OCI-LY3 (cell line): ENCODE data around the gene EPB41L4A.
"Not testable (repeated sequence)": the region's sequence is repeated elsewhere in the genome, so short reads cannot be mapped to it uniquely, and the experiment has no call there.

ENCODE experiments used
- H2AFZ ChIP-seq: fragments of 200-600, 300-600 bp; shearing (Covaris generic); 2 replicates; pipeline ENCODE4 v1.6.0; 2014; ENCODE audit warnings: antibody characterized with exemption, low read depth, low read length
- H3K27ac ChIP-seq: fragments of 200-600, 300-600 bp; sonication (generic); 2 replicates; pipeline ENCODE4 v1.5.1; 2014; ENCODE audit warnings: mild to moderate bottlenecking, low read length, moderate library complexity, mixed read lengths
- H3K27me3 ChIP-seq: fragments of 200-600, 300-600 bp; sonication (generic); 2 replicates; pipeline ENCODE4 v1.6.1; 2014; ENCODE audit warnings: low read depth, low read length, mixed read lengths
- H3K36me3 ChIP-seq: fragments of 200-600, 300-600 bp; sonication (generic); replicated peaks from 2 replicates; pipeline ENCODE3; 2014; ENCODE audit warnings: low read depth, low read length, mixed read lengths
- H3K4me1 ChIP-seq: fragments of 300-600, 200-600 bp; sonication (generic); 2 replicates; pipeline ENCODE4 v1.6.1; 2014; ENCODE audit warnings: low read length, mixed read lengths
- H3K4me2 ChIP-seq: fragments of 200-600, 300-600 bp; sonication (generic); 2 replicates; pipeline ENCODE4 v1.6.1; 2014; ENCODE audit warnings: low read length, mixed read lengths
- H3K4me3 ChIP-seq: fragments of 300-600, 200-600 bp; sonication (generic); 2 replicates; pipeline ENCODE4 v1.5.1; 2014; ENCODE audit warnings: antibody characterized with exemption, mild to moderate bottlenecking, low read length, moderate library complexity
- H3K79me2 ChIP-seq: fragments of 300-600, 200-600 bp; shearing (Covaris generic); 2 replicates; pipeline ENCODE4 v1.6.1; 2014; ENCODE audit warnings: mild to moderate bottlenecking, low read length, mixed read lengths
- H3K9ac ChIP-seq: fragments of 300-600, 200-600 bp; shearing (Covaris generic); 2 replicates; pipeline ENCODE4 v1.6.0; 2014; ENCODE audit warnings: mild to moderate bottlenecking, low read length, moderate library complexity
- H3K9me3 ChIP-seq: fragments of 200-600, 300-600 bp; shearing (Covaris generic); 2 replicates; pipeline ENCODE4 v1.6.1; 2014; ENCODE audit warnings: low read length, mixed read lengths; ENCODE audit not compliant: insufficient read depth
- H4K20me1 ChIP-seq: fragments of 200-600, 300-600 bp; sonication (generic); 2 replicates; pipeline ENCODE4 v1.6.1; 2016; ENCODE audit warnings: low read length, mixed read lengths; ENCODE audit not compliant: insufficient read depth
- EZH2phosphoT487 ChIP-seq: fragments of 200-600 bp; shearing (Covaris generic); IDR thresholded peaks from 2 replicates; pipeline ENCODE4 v1.6.1; 2018; ENCODE audit warnings: antibody characterized with exemption, mixed run types, low read depth
- TF ChIP-seq, protein P1 (sequence below): fragments of 200-600, 300-600 bp; sonication (generic); IDR thresholded peaks from 2 replicates; pipeline ENCODE4 v1.5.1; 2014; ENCODE audit warnings: antibody characterized with exemption, low read length, low read depth

EPB41L4A gene

GRCh38 chr5:112396430-112396829, 22.6 kb downstream of the EPB41L4A start:
- no peaks in the 10 kb centered on the region for H3K27me3 ChIP-seq
- H3K4me2 ChIP-seq: no peak overlapping the region
- TF ChIP-seq, protein P1, sequence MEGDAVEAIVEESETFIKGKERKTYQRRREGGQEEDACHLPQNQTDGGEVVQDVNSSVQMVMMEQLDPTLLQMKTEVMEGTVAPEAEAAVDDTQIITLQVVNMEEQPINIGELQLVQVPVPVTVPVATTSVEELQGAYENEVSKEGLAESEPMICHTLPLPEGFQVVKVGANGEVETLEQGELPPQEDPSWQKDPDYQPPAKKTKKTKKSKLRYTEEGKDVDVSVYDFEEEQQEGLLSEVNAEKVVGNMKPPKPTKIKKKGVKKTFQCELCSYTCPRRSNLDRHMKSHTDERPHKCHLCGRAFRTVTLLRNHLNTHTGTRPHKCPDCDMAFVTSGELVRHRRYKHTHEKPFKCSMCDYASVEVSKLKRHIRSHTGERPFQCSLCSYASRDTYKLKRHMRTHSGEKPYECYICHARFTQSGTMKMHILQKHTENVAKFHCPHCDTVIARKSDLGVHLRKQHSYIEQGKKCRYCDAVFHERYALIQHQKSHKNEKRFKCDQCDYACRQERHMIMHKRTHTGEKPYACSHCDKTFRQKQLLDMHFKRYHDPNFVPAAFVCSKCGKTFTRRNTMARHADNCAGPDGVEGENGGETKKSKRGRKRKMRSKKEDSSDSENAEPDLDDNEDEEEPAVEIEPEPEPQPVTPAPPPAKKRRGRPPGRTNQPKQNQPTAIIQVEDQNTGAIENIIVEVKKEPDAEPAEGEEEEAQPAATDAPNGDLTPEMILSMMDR: no peak
- TF ChIP-seq EZH2phosphoT487: no peak
- H3K4me3 ChIP-seq: no peak overlapping the region
- H3K79me2 ChIP-seq: no peaks in the 10 kb centered on the region
- no peaks in the 10 kb centered on the region for H4K20me1 ChIP-seq
- no peak overlapping the region for H2AFZ ChIP-seq
- H3K36me3 ChIP-seq: no peaks in the 10 kb centered on the region
- H3K27ac ChIP-seq: no peak overlapping the region
- H3K9me3 ChIP-seq: no peaks in the 10 kb centered on the region
- no peaks in the 10 kb centered on the region for H3K4me1 ChIP-seq
- no peak overlapping the region for H3K9ac ChIP-seq

DNA sequence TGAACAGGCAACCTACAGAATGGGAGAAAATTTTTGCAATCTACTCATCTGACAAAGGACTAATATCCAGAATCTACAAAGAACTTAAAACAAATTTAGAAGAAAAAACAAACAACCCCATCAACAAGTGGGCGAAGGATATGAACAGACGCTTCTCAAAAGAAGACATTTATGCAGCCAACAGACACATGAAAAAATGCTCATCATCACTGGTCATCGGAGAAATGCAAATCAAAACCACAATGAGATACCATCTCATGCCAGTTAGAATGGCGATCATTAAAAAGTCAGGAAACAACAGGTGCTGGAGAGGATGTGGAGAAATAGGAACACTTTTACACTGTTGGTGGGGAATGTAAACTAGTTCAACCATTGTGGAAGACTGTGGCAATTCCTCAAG, 23.8 kb downstream of the EPB41L4A start:
- not testable (repeated sequence) for H4K20me1 ChIP-seq, H3K4me3 ChIP-seq, H3K27ac ChIP-seq, H3K9me3 ChIP-seq, H3K4me1 ChIP-seq, H3K27me3 ChIP-seq, H3K79me2 ChIP-seq, H3K4me2 ChIP-seq, H3K9ac ChIP-seq, H2AFZ ChIP-seq, H3K36me3 ChIP-seq

- TF ChIP-seq, protein P1: no peak
- no peak for TF ChIP-seq EZH2phosphoT487
- Histone ChIP-seq H3K4me2 (no peak overlapping the region), H3K4me1 (peaks cover 8% of the 10 kb centered on the region), H3K9me3 (no peaks in the 10 kb centered on the region), H3K79me2 (no peaks in the 10 kb centered on the region), H3K4me3 (no peak overlapping the region), H3K36me3 (no peaks in the 10 kb centered on the region), H2AFZ (no peak overlapping the region), H3K27ac (no peak overlapping the region), H3K9ac (no peak overlapping the region), H4K20me1 (no peaks in the 10 kb centered on the region), H3K27me3 (no peaks in the 10 kb centered on the region)
Observed at GRCh38 chr5:112390327-112390726, 28.8 kb downstream of the EPB41L4A start.

GRCh38 chr5:112388739-112389138, 30.3 kb downstream of the EPB41L4A start:
- H3K4me3 ChIP-seq: no peak overlapping the region
- no peak overlapping the region for H3K4me2 ChIP-seq
- TF ChIP-seq, protein P1: no peak
- no peak for TF ChIP-seq EZH2phosphoT487
- no peak overlapping the region for H3K9ac ChIP-seq
- no peaks in the 10 kb centered on the region for H3K9me3 ChIP-seq
- no peak overlapping the region for H3K27ac ChIP-seq
- H3K27me3 ChIP-seq: no peaks in the 10 kb centered on the region
- H3K79me2 ChIP-seq: no peaks in the 10 kb centered on the region
- no peak overlapping the region for H2AFZ ChIP-seq
- H4K20me1 ChIP-seq: no peaks in the 10 kb centered on the region
- no peaks in the 10 kb centered on the region for H3K36me3 ChIP-seq
- H3K4me1 ChIP-seq: peaks cover 15% of the 10 kb centered on the region

DNA sequence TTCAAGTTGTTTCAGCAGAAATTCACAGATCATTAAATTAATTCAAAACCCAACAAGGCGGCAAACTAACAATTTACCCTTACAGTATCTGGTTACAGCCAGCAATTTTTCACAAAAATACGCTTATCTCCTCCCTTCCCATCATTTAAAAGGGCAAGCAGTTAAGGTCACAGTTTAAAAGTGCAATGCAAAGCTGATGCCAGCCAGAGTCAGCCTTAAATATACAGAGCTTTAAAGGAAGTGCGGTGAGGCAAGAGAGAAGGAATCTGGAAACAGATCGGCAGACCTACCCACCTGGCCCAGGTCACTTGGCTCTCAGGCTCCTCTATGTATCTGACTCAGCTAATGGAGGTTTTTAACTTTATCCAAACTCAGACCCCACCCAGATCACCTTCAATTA, 31.0 kb downstream of the EPB41L4A start:
- Histone ChIP-seq H3K4me3 (no peak overlapping the region), H3K4me1 (peaks cover 15% of the 10 kb centered on the region), H3K36me3 (no peaks in the 10 kb centered on the region), H3K27me3 (no peaks in the 10 kb centered on the region), H3K4me2 (no peak overlapping the region), H2AFZ (no peak overlapping the region), H3K9me3 (no peaks in the 10 kb centered on the region), H4K20me1 (no peaks in the 10 kb centered on the region), H3K27ac (no peak overlapping the region), H3K9ac (no peak overlapping the region), H3K79me2 (no peaks in the 10 kb centered on the region)
- TF ChIP-seq, protein P1: no peak
- TF ChIP-seq EZH2phosphoT487: no peak
